ENCODE measurements around the gene DZIP1L.

DNA sequence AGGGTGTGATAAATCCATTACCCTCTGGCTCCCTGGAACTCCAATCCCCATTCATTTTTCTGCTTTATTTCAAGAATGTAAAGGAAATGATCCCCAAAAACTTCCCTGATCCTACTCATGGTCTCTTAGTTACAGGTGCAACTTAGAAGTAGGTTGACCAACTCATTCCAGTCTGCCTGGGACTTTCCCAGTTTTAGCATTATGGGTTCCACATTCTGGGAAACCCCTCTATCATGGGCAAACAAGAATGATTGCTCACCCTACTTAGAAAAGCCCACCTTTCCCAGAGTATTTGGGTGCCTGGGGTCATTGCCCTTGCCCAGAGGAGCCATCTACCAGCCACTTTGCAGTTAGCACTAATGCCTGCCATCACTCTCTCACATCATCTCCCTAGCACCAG, 89.9 kb downstream of the DZIP1L start:
- TF ChIP-seq ESRRG (CRISPR knock-in tag; IDR thresholded peaks at IDR 0.05) (no peak), TCF4 (CRISPR knock-in tag; IDR thresholded peaks at IDR 0.05; ENCODE audit: borderline replicate concordance) (no peak), ZFP3 (CRISPR knock-in tag; IDR thresholded peaks at IDR 0.05) (no peak), CSDC2 (CRISPR knock-in tag; IDR thresholded peaks at IDR 0.05) (no peak), ARNTL (CRISPR knock-in tag; IDR thresholded peaks at IDR 0.05; ENCODE audit: borderline replicate concordance, low read depth) (no peak), GLIS3 (CRISPR knock-in tag; IDR thresholded peaks at IDR 0.05) (no peak)
